Activated T-helper 1 cell treated with anti-CD3 and anti-CD28 coated beads, Interleukin-2, amount 50 U/mL, for 16 hours (primary cell): ENCODE data around the gene GAPDHS.

ENCODE experiments used
- DNase-seq, 2 donors: peaks; one replicate each; pipeline ENCODE4 v3.0.0-alpha.2; 2020; ENCODE audit warnings: low read depth in 1 of 2, low spot score in 1 of 2

Gene GAPDHS

GRCh38 chr19:35533201-35533821, at the start of gene GAPDHS:
Gene GAPDHS (plus strand): TSS chr19:35533456. CDS start chr19:35533528, 72 bp downstream.
- no peak for DNase-seq

- no peak for DNase-seq
Measured at GRCh38 chr19:35484252-35485036, 48.8 kb upstream of the GAPDHS start.

GRCh38 chr19:35486268-35486708, 47.0 kb upstream of the GAPDHS start:
- DNase-seq, result no peak

GRCh38 chr19:35487656-35488182, 45.5 kb upstream of the GAPDHS start:
- DNase-seq, result no peak

GRCh38 chr19:35488677-35489076, 44.6 kb upstream of the GAPDHS start:
- no peak for DNase-seq

- no peak for DNase-seq
Measured at GRCh38 chr19:35490364-35490763, 42.9 kb upstream of the GAPDHS start, which contains the start of gene KRTDAP. Gene KRTDAP (minus strand): TSS chr19:35490464. CDS start chr19:35490442, 22 bp downstream.

- no peak for DNase-seq
Measured at GRCh38 chr19:35491836-35492360, 41.4 kb upstream of the GAPDHS start.

- no peak for DNase-seq
Measured at GRCh38 chr19:35493971-35494370, 39.3 kb upstream of the GAPDHS start.

- peak; percentile 33 to 57 for DNase-seq
Measured at GRCh38 chr19:35495107-35496064, 37.9 kb upstream of the GAPDHS start.

- no peak for DNase-seq
Measured at GRCh38 chr19:35497406-35497805, 35.9 kb upstream of the GAPDHS start.

- DNase-seq, result no peak
Measured at GRCh38 chr19:35498220-35498619, 35.0 kb upstream of the GAPDHS start.

GRCh38 chr19:35498984-35499527, 34.2 kb upstream of the GAPDHS start:
- no peak for DNase-seq

GRCh38 chr19:35500611-35501010, 32.6 kb upstream of the GAPDHS start:
- DNase-seq, result no peak

GRCh38 chr19:35501684-35502083, 31.6 kb upstream of the GAPDHS start:
- DNase-seq, result no peak

- no peak for DNase-seq
Measured at GRCh38 chr19:35502751-35503150, 30.5 kb upstream of the GAPDHS start.

- DNase-seq, result no peak
Measured at GRCh38 chr19:35506011-35506410, 27.2 kb upstream of the GAPDHS start.

- no peak for DNase-seq
Measured at GRCh38 chr19:35507561-35507960, 25.7 kb upstream of the GAPDHS start.

GRCh38 chr19:35508129-35508528, 25.1 kb upstream of the GAPDHS start:
- no peak for DNase-seq

GRCh38 chr19:35509018-35509652, 24.1 kb upstream of the GAPDHS start:
- no peak for DNase-seq
